ENCODE data around the gene RABGAP1L.
A peak's percentile ranks its signal among the peaks of the same experiment; 100 is the strongest.

- TF ChIP-seq CTCF (conservative IDR thresholded peaks at IDR 0.05): peak; percentile 71
- TF ChIP-seq EZH2 (IDR thresholded peaks at IDR 0.05; ENCODE audit: low read depth): no peak
Observed at GRCh38 chr1:174114788-174115448, 44.4 kb upstream of the RABGAP1L start.
